Stimulated activated naive CD8-positive, alpha-beta T cell treated with anti-CD3 and anti-CD28 coated beads, Interleukin-15, Interleukin-2, amounts not matched to agents 100 U/mL and 50 U/mL, for 24 hours (primary cell): Measurements from ENCODE around the gene PDK2.

Experiments
- ATAC-seq: fragments of 150-1000 bp; cut with Tn5 transposase; one replicate; pipeline ENCODE4 v1.10.0; 2021
- DNase-seq: peaks from one replicate; pipeline ENCODE4 v3.0.0; 2021

The PDK2 gene

DNA sequence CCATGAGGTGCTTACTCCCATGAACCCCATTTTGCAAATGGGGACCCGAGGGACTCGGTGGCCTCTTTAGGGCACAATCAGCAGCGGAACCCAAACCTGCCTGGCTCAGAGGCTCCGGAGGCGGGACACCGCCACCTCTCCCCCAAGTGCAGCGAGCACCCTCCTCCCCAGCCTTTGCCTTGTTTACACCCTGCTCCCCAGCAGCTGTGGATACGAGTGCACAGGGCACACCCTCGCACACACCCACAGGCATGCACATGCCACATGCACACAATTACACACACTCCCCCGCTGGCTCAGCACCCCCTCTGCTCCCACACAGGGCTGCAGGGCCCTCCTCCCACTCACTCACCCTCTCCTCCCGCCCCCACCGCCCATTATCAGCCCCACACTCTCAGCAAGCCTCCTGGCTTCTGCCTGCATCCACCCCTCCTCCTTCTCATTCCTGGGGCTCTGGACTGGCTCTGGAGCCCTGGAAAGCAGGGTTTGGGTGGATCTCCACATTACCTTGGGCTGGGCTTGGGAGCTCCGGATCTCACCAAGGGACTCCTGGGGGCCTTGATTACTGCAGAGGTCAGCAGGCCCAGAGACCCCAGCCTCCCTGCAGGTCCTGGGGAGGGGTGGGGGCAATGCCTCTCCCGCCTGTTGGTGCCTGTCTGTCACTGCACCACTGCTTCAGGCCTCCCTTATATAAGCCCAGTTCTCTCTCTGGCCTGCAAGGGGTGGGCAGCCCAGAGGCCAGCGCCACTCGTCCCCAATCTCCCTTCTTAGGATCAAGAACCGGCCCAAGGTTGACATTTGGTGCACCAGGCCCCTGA, 6.4 kb downstream of the PDK2 start:
- no peak for ATAC-seq
- DNase-seq = no peak

- ATAC-seq (no peak), DNase-seq (no peak)
These were observed 7.2 kb downstream of the PDK2 start for GRCh38 chr17:50102164-50102991.

DNA sequence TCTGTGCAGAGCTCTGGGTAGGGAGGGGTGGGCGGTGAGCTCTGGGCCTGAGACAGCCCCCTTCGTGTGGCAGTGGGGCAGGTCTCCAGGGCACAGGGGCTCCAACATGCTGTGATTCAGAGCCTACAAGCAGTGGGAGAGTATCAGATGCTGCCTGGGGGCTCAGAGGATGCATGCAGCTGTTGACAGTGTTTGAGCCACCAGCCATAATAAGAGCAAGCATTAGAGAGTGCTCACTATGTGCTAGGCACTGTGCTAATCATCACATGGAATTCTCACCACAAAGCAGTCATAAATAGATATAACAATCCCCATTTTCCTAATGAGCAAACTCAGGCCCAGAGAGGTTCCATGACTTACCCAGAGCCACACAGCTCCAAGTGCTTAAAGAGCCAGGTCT, 8.1 kb downstream of the PDK2 start:
- DNase-seq (no peak), ATAC-seq (no peak)

GRCh38 chr17:50103941-50104340, 8.8 kb downstream of the PDK2 start:
- ATAC-seq (no peak), DNase-seq (no peak)

- ATAC-seq = no peak
- DNase-seq = no peak
These were observed 10.7 kb downstream of the PDK2 start for GRCh38 chr17:50105811-50106210.

DNA sequence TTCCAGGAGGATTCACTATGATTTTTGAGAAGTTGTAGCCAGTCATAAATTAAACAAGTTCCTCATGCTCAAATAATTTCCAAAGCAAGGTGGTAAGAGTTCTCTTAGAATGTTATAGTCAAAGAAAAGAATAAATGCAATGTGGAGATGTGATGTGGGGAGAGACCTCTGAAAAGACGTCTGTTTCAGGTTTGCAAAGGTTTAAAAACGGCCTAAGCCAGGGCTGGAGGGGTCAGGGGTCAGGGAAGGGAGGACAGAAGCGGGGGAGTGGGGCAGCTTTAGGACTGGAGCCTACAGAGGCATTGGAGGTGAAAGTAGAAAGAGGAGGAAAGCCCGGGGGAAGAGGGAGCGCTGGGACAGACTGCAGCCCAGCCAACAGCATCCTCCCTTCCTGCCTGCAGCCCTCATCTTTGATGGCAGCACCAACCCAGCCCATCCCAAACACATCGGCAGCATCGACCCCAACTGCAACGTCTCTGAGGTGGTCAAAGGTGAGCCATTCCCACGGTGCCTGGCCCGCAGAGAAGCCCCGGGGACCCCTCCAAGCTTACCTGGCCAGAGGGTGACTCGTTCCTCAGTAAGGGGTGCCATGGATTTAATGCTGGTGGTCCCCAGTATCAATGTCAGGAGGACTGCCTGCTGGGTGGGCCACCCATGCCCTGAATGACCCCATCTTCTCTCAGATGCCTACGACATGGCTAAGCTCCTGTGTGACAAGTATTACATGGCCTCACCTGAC, 11.4 kb downstream of the PDK2 start:
- ATAC-seq (no peak), DNase-seq (no peak)

GRCh38 chr17:50107790-50108414, 12.8 kb downstream of the PDK2 start:
- DNase-seq (no peak), ATAC-seq (no peak)

- no peak for DNase-seq
- no peak for ATAC-seq
These were observed 13.4 kb downstream of the PDK2 start for GRCh38 chr17:50108556-50108955.

GRCh38 chr17:50109207-50109606, 14.1 kb downstream of the PDK2 start:
- no peak for ATAC-seq
- DNase-seq = no peak

DNA sequence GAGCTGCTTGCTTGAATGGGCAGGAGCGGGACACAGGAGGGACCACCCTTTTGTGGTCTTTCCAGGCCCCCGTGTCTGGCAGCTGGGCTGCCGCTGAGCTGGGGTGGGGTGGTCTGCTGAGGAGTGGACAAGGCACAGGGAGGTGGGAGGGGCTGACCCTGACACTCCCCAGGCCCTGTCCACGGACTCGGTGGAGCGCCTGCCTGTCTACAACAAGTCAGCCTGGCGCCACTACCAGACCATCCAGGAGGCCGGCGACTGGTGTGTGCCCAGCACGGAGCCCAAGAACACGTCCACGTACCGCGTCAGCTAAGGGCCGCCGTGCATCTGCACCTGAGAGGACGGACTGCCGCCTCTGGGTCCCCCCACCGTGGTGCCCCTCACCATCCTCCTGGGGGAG, 14.6 kb downstream of the PDK2 start:
- DNase-seq = no peak
- no peak for ATAC-seq

DNA sequence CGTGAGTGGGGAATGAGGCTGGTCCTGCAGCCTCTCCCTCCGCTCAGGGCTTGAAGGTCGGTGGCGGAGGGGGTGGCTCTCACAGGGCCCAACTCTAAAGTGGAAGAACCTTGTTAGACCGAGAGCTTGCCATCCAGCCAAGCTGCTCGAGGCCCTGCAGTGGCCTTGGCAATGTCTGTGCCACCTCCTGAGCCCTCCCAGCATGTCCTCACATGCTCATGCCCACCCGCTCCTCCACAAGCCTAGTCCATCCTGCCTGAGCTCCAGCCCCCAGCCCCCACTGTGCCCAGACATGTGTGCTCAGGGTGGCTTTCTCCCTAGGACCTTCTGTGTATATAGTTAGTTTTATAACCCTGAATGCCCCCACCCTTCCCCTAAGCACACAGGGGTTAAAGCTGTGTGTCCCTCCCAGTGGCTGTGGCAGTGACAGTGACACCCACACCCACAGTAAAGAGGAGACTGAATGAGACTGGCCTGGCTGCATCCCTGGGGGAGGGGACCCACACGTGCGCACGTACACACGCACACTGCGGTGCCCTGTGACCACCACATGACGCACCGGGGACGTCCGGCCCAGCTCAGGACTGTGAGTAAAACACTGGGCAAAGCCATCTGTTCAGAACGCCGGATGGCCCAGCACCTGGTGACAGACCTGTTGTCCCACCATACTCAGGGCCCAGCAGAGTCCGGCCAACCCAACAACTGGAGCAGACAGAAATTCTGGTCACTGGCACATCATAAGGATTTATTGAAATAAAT, 15.6 kb downstream of the PDK2 start:
- DNase-seq (no peak), ATAC-seq (no peak)

- ATAC-seq (no peak), DNase-seq (no peak)
These were observed 16.8 kb downstream of the PDK2 start for GRCh38 chr17:50111673-50112655.

GRCh38 chr17:50112694-50113093, 17.5 kb downstream of the PDK2 start:
- DNase-seq (no peak), ATAC-seq (no peak)

DNA sequence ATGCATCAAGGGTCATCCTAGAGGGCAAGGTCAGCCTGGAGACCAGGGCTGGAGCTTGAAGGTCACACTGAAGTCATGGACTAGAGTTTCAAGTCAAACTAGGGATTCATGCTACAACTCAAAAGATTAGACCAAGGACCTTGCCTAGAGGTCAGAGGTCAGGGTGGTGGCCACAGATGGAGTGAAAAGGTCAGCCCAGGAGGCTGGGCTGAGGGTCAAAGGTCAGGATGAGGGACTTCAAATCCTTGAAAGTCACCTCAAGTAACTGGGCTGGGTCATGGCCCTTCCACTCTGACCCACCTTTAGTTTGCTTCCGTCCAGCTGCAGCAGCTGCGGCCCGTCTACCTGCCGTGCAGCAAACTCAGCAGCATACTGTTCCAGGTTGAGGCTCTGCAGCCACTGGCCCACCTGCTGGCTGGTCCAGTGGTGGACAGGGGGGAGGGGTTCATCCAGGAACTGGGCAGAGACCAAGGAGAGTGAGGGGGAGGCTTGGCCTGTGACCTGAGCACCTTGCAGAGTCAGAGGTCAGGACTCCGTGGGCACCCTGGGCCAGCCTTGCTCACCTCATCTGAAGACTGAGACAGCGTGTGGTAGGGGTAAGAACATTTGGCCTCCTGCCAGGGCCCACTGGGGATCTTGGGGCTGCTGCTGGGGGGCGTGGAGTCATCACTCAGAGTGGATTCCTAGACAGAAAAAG, 18.6 kb downstream of the PDK2 start:
- no peak for DNase-seq
- no peak for ATAC-seq

GRCh38 chr17:50114401-50114800, 19.2 kb downstream of the PDK2 start:
- no peak for ATAC-seq
- no peak for DNase-seq

- DNase-seq = peak; percentile 46
- ATAC-seq = peak; percentile 33
These were observed 19.8 kb downstream of the PDK2 start for GRCh38 chr17:50114849-50115357.

DNA sequence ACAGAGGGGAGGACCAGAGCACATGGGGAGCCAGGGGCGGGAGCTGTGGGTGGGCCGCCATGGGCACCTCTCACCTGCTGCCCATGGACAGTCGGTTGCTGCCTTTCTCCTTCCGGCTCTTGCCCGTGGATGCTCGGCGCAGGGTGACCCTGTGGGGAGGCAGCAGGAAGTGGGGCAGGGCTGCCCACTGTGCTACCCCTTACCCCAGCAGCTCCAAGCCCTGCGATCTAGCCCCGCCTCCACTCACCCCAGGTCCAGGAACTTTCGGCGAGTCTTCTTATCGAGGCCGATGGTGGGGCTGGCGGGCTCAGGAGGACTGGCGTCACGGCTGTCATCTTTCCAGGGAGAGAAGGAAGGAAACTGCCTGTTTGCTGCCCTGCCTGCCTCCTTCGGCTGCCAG, 20.6 kb downstream of the PDK2 start:
- no peak for DNase-seq
- ATAC-seq = no peak

- DNase-seq = peak; percentile 75
- peak; percentile 81 for ATAC-seq
These were observed 22.3 kb downstream of the PDK2 start for GRCh38 chr17:50117202-50118051.
